ENCODE data around the gene FOXP3. TPM values are rescaled to one million over a fixed set of nuclear protein-coding genes. Genes with fewer than 3 reads are reported as not detected.

FOXP3 gene
- total RNA-seq, 1 experiment from 2014 or later: 0.15 TPM

- BruUV-seq (replicated peaks): no TSS peak
- Histone ChIP-seq H3K27me3 (ENCODE audit: insufficient read depth, low read length) (no peaks in the 10 kb centered on the region), H3K4me2 (ENCODE audit: low read length) (no peak overlapping the region), H3K9me2 (ENCODE audit: insufficient read depth) (no peaks in the 10 kb centered on the region), H3K9me3 (ENCODE audit: control insufficient read depth in 1 of 2, insufficient read depth in 1 of 2, low read depth in 1 of 2, low read length in 2 of 2) (no peaks in the 10 kb centered on the region), H4K20me1 (ENCODE audit: insufficient read depth) (no peaks in the 10 kb centered on the region), H3K9ac (ENCODE audit: low read length) (no peak overlapping the region), H3K36me3 (ENCODE audit: control insufficient read depth in 1 of 2, insufficient read depth in 2 of 2, low read length in 2 of 2) (no peaks in the 10 kb centered on the region), H3K27ac (ENCODE audit: low read depth, low read length) (no peak overlapping the region), H2AFZ (ENCODE audit: low read depth, low read length, poor library complexity, severe bottlenecking) (no peak overlapping the region), H3K4me3 (replicated peaks in 1 of 2; ENCODE audit: low read depth in 1 of 2, low read length in 2 of 2) (no peak overlapping the region), H3K79me2 (ENCODE audit: insufficient read depth, low read length) (no peaks in the 10 kb centered on the region), H3K4me1 (ENCODE audit: control insufficient read depth in 1 of 2, insufficient read depth in 2 of 2, low read length in 2 of 2) (peaks cover 0 to 8% of the 10 kb centered on the region in 2 experiments; a peak in 1 of 4 replicates)
- DNase-seq (ENCODE audit: low read depth, low spot score): no peak
- intact Hi-C loops (cut with micrococcal nuclease): no loop called here
- POLR2A ChIA-PET: no interaction called here
- RAD21 ChIA-PET (ENCODE audit: low non-redundant PET in 1 of 2, low total read pairs in 2 of 2, uncharacterized antibody in 2 of 2, unreplicated experiment in 2 of 2): no interaction called here
- TF ChIP-seq MAX (IDR thresholded peaks at IDR 0.05) (no peak), EZH2 (IDR thresholded peaks at IDR 0.05) (no peak), CTCF (IDR thresholded peaks at IDR 0.05 in 2 of 3, conservative IDR thresholded peaks at IDR 0.05 in 1 of 3; ENCODE audit: borderline replicate concordance in 1 of 3, insufficient read depth in 1 of 3, low read depth in 2 of 3, low read length in 2 of 3) (no peak), EZH2phosphoT487 (IDR thresholded peaks at IDR 0.05; ENCODE audit: borderline replicate concordance) (no peak), SRF (IDR thresholded peaks at IDR 0.05; ENCODE audit: low read depth) (no peak), POLR2A (IDR thresholded peaks at IDR 0.05; ENCODE audit: borderline replicate concordance, extremely low read depth, insufficient read depth, insufficient read length) (no peak), REST (IDR thresholded peaks at IDR 0.05; ENCODE audit: low read depth) (no peak), FOSL1 (IDR thresholded peaks at IDR 0.05; ENCODE audit: low read depth) (no peak), ELF1 (IDR thresholded peaks at IDR 0.05; ENCODE audit: borderline replicate concordance, low read depth) (no peak), CBX3 (IDR thresholded peaks at IDR 0.05; ENCODE audit: low read depth) (no peak), ZFX (IDR thresholded peaks at IDR 0.05) (no peak), POLR2AphosphoS5 (IDR thresholded peaks at IDR 0.05; ENCODE audit: low read depth, low read length) (no peak), ATF3 (IDR thresholded peaks at IDR 0.05) (no peak)
- no peak for ATAC-seq
- CTCF ChIA-PET: no interaction called here
These were observed 18.0 kb downstream of the FOXP3 start for GRCh38 chrX:49246541-49246940.

Measured in HCT116 (cell line).